ENCODE results near the gene FAM168A.

FAM168A gene

DNA sequence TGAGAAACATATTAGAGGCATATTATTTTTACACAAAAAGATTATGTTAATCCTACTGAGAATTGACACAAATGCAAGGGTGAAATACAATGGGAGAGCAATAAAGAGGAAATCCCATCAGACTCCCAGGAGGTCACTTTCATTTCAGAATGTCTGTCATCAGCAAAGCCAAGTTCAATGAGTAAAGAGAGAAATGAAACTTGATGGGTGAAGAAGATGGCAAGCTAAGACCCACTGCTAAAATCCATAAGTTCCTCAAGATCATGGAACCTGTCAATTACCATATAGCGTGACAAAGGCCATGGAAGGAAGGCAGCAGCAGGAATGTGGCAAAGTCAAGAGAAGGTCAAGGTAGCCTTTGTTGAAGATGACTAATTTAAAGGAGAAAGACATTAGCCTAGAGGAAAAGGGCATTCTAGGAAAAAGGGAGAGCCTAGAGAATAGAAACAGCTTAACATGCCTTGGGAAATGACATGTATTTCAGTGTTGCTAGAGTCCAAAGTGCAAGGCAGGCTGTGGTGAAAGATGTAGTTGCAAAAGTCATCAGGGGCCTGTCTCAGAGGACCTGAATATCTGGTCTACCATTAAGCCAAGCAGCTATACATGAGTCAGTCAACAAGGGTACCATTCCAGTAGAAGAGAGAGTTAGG lies 43.1 kb downstream of the FAM168A start:
- peak overlapping the region; percentile 57 for H3K27ac ChIP-seq
- no peaks in the 10 kb centered on the region for H3K9me3 ChIP-seq
- TF ChIP-seq, protein P1, sequence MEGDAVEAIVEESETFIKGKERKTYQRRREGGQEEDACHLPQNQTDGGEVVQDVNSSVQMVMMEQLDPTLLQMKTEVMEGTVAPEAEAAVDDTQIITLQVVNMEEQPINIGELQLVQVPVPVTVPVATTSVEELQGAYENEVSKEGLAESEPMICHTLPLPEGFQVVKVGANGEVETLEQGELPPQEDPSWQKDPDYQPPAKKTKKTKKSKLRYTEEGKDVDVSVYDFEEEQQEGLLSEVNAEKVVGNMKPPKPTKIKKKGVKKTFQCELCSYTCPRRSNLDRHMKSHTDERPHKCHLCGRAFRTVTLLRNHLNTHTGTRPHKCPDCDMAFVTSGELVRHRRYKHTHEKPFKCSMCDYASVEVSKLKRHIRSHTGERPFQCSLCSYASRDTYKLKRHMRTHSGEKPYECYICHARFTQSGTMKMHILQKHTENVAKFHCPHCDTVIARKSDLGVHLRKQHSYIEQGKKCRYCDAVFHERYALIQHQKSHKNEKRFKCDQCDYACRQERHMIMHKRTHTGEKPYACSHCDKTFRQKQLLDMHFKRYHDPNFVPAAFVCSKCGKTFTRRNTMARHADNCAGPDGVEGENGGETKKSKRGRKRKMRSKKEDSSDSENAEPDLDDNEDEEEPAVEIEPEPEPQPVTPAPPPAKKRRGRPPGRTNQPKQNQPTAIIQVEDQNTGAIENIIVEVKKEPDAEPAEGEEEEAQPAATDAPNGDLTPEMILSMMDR (IDR thresholded peaks at IDR 0.05) = no peak

GRCh38 chr11:73553266-73553665 lies 44.6 kb downstream of the FAM168A start:
- Histone ChIP-seq H3K27ac (no peak overlapping the region), H3K4me3 (ENCODE audit: low read depth in 1 of 2, low read length in 1 of 2) (no peak overlapping the region), H3K9me3 (no peaks in the 10 kb centered on the region), H3K4me1 (ENCODE audit: control insufficient read depth in 1 of 2, insufficient read depth in 1 of 2, low read depth in 1 of 2, low read length in 1 of 2) (peaks cover 24 to 33% of the 10 kb centered on the region in 2 experiments), H3K27me3 (no peaks in the 10 kb centered on the region), H3K36me3 (no peaks in the 10 kb centered on the region)
- TF ChIP-seq, protein P1 (IDR thresholded peaks at IDR 0.05) = no peak

More for the DNA sequence above, 43.1 kb downstream of the FAM168A start:
- no peaks in the 10 kb centered on the region for H3K36me3 ChIP-seq
- H3K4me1 ChIP-seq (ENCODE audit: control insufficient read depth in 1 of 2, insufficient read depth in 1 of 2, low read depth in 1 of 2, low read length in 1 of 2) = peaks cover 19 to 29% of the 10 kb centered on the region in 2 experiments
- no peaks in the 10 kb centered on the region for H3K27me3 ChIP-seq
- no peak overlapping the region for H3K4me3 ChIP-seq (ENCODE audit: low read depth in 1 of 2, low read length in 1 of 2)

GRCh38 chr11:73551677-73552076 lies 46.2 kb downstream of the FAM168A start:
- Histone ChIP-seq H3K36me3 (no peaks in the 10 kb centered on the region), H3K4me3 (ENCODE audit: low read depth in 1 of 2, low read length in 1 of 2) (no peak overlapping the region), H3K9me3 (no peaks in the 10 kb centered on the region), H3K4me1 (ENCODE audit: control insufficient read depth in 1 of 2, insufficient read depth in 1 of 2, low read depth in 1 of 2, low read length in 1 of 2) (peaks cover 40 to 47% of the 10 kb centered on the region in 2 experiments), H3K27ac (no peak overlapping the region), H3K27me3 (no peaks in the 10 kb centered on the region)
- TF ChIP-seq, protein P1 (IDR thresholded peaks at IDR 0.05) = no peak

DNA sequence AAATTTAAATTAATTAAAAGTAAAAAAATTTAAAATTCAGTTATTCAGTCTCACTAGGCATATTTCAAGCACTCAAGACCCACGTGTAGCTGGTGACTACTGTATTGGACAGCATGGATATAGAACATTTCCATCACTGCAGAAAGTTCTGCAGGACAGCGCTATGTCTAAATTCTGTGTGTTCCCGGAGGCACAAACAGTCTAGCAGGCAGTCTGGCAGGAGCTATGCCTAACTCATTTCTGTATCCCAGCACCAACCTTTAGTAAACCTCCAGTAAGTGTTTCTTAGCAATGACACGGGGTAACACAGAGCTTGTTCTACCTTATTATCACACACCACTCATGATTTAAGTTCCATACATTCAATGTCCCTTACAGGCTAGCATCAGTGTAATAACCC lies 48.5 kb downstream of the FAM168A start:
- H3K4me3 ChIP-seq (ENCODE audit: low read depth in 1 of 2, low read length in 1 of 2) = no peak overlapping the region
- H3K27me3 ChIP-seq = no peaks in the 10 kb centered on the region
- no peaks in the 10 kb centered on the region for H3K9me3 ChIP-seq
- peaks cover 28 to 49% of the 10 kb centered on the region in 2 experiments for H3K4me1 ChIP-seq (ENCODE audit: control insufficient read depth in 1 of 2, insufficient read depth in 1 of 2, low read depth in 1 of 2, low read length in 1 of 2)
- H3K36me3 ChIP-seq = no peaks in the 10 kb centered on the region
- no peak overlapping the region for H3K27ac ChIP-seq
- TF ChIP-seq, protein P1 (IDR thresholded peaks at IDR 0.05) = no peak

DNA sequence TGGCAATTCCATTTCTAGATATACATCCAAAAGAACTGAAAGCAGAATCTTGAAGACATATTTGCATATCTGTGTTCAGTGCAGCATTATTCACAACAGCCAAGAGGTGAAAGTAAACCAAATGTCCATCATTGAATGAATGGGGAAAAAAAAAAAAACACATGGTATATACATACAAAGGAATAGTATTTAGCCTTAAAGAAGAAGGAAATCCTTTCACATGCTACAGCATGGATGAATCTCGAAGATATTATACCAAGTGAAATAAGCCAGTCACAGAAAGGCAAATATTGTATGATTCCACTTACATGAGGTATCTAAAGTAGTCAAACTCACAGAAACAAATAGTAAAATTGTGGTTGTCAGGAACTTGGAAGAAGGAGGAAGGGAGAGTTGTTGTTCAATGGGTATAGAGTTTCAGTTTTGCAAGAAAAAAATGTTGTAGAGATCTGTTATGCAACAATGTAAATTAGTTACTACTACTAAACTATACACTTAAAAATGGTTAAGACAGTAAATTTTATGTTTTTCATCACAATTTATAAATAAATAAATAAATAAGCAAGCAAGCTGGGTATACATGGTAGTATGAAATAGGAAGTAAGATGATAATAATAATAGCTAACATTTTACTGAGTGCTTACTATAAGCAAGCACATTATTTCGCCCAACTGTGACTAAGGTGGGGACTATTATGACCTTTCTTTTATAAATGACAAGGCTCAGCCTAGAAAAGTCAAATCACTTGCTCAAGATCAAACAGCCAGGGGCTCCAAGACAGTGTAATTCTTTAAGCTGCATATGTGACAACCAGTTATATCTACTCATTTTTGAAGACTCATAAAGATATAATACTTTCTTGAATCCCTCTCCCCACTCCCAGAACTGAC lies 50.0 kb downstream of the FAM168A start:
- peaks cover 29 to 50% of the 10 kb centered on the region in 2 experiments for H3K4me1 ChIP-seq (ENCODE audit: control insufficient read depth in 1 of 2, insufficient read depth in 1 of 2, low read depth in 1 of 2, low read length in 1 of 2)
- TF ChIP-seq, protein P1 (IDR thresholded peaks at IDR 0.05) = no peak
- no peaks in the 10 kb centered on the region for H3K36me3 ChIP-seq
- H3K27me3 ChIP-seq = no peaks in the 10 kb centered on the region
- H3K9me3 ChIP-seq = no peaks in the 10 kb centered on the region
- peak overlapping the region; percentile 64 for H3K27ac ChIP-seq
- no peak overlapping the region for H3K4me3 ChIP-seq (ENCODE audit: low read depth in 1 of 2, low read length in 1 of 2)
